HepG2 (cell line): Measurements from ENCODE around the gene ESAM. TPM values are rescaled to one million over a fixed set of nuclear protein-coding genes. Genes with fewer than 3 reads are reported as not detected.

Experiments
- ATAC-seq: fragments of 200-7000 bp; cut with Tn5 transposase; 3 replicates; pipeline ENCODE4 v1.9.1; 2020; ENCODE audit warnings: mild to moderate bottlenecking, moderate library complexity
- BruUV-seq: library from RNA; stranded (reverse); fragments of 400-500 nt; replicated peaks from 2 replicates; lab custom pipeline; 2021; lab: Mats Ljungman, UMichigan
- CTCF ChIA-PET: fragments of 300-600 bp; formaldehyde crosslinking; extraction: SDS; loops from one replicate; lab custom pipeline; 2021; ENCODE audit warnings: low total read pairs, inconsistent platforms, low intra/inter-chr PET ratio; lab: Yijun Ruan, JAX
- POLR2A ChIA-PET: fragments of 350-600 bp; sonication (Branson Sonifier 250); formaldehyde crosslinking; loops from one replicate; lab custom pipeline; 2020; ENCODE audit warnings: antibody characterized with exemption, inconsistent platforms; lab: Yijun Ruan, JAX
- DNase-seq: peaks from one replicate; pipeline ENCODE4 v3.0.0-alpha.2; 2015; ENCODE audit warnings: low spot score
- FAIRE-seq: peaks from 3 replicates; lab custom pipeline; 2011; peaks lifted over from hg19 to GRCh38; lab: Jason Lieb, UNC
- H2AFZ ChIP-seq: one replicate; pipeline ENCODE4 v1.6.1; 2011; ENCODE audit warnings: low read length, inconsistent platforms
- H3K27ac ChIP-seq: fragments of 300-600 bp; 3 replicates; pipeline ENCODE4 v1.8.0; 2011; ENCODE audit warnings: mixed run types, mild to moderate bottlenecking, mixed read lengths, low read length, inconsistent platforms; ENCODE audit not compliant: insufficient read depth; ENCODE audit errors: extremely low read length
- H3K27me3 ChIP-seq, 2 experiments: fragments of 200-600 bp in 1 of 2; 2 replicates in 1 of 2; 3 replicates in 1 of 2; pipeline versions ENCODE4 v1.6.0 to v1.8.0; 2011; ENCODE audit warnings: low read length in 2 of 2, mild to moderate bottlenecking in 2 of 2, moderate library complexity in 2 of 2, inconsistent platforms in 1 of 2; ENCODE audit not compliant: insufficient read depth in 2 of 2, control insufficient read depth in 1 of 2
- H3K36me3 ChIP-seq, 2 experiments: fragments of 200-600 bp in 1 of 2; replicated peaks in 1 of 2; 2 replicates in 1 of 2; 3 replicates in 1 of 2; pipeline versions ENCODE4 v1.5.1 to v1.8.0; 2011; ENCODE audit warnings: low read length in 2 of 2, inconsistent platforms in 1 of 2; ENCODE audit not compliant: insufficient read depth in 2 of 2, control insufficient read depth in 1 of 2
- H3K4me1 ChIP-seq: 2 replicates; pipeline ENCODE4 v1.5.1; 2012; ENCODE audit warnings: low read length, inconsistent platforms; ENCODE audit not compliant: insufficient read depth
- H3K4me2 ChIP-seq: 2 replicates; pipeline ENCODE4 v1.6.0; 2011; ENCODE audit warnings: low read depth, low read length, inconsistent platforms
- H3K4me3 ChIP-seq, 3 experiments: fragments of 200-600 bp in 1 of 3; sonication (generic), shearing (Covaris generic) in 1 of 3; replicated peaks in 1 of 3; 2 replicates each; pipeline ENCODE4 v1.5.1; 2011 to 2016; ENCODE audit warnings: low read length in 3 of 3, inconsistent platforms in 2 of 3, low read depth in 2 of 3, mild to moderate bottlenecking in 2 of 3, control low read depth in 1 of 3, mixed read lengths in 1 of 3; ENCODE audit not compliant: insufficient read depth in 1 of 3
- H3K79me2 ChIP-seq: one replicate; pipeline ENCODE4 v1.6.1; 2011; ENCODE audit warnings: low read length, inconsistent platforms; ENCODE audit not compliant: insufficient read depth
- H3K9ac ChIP-seq: 2 replicates; pipeline ENCODE4 v1.6.0; 2011; ENCODE audit warnings: mild to moderate bottlenecking, low read depth, low read length, inconsistent platforms; ENCODE audit not compliant: insufficient read depth
- H3K9me3 ChIP-seq: 2 replicates; pipeline ENCODE4 v1.5.1; 2012; ENCODE audit warnings: mild to moderate bottlenecking, low read length
- H4K20me1 ChIP-seq: 2 replicates; pipeline ENCODE4 v1.6.0; 2011; ENCODE audit warnings: inconsistent platforms, mild to moderate bottlenecking, low read length, moderate library complexity; ENCODE audit not compliant: insufficient read depth
- AFF4 ChIP-seq: sonication (generic); formaldehyde crosslinking; IDR thresholded peaks from 2 replicates; pipeline ENCODE4 v1.4.0; 2020; ENCODE audit warnings: missing genetic modification reagents
- BRF2 ChIP-seq: sonication (generic); formaldehyde crosslinking; IDR thresholded peaks from 2 replicates; pipeline ENCODE4 v1.8.1; 2022; ENCODE audit warnings: mild to moderate bottlenecking, missing genetic modification reagents
- GMEB2 ChIP-seq: IDR thresholded peaks from 2 replicates; pipeline ENCODE4 v1.6.1; 2016; ENCODE audit warnings: missing biosample characterization, missing genetic modification reagents, low read depth
- IRF9 ChIP-seq: sonication (generic); formaldehyde crosslinking; IDR thresholded peaks from 2 replicates; pipeline ENCODE4 v1.8.0; 2022; ENCODE audit warnings: missing genetic modification reagents, mild to moderate bottlenecking, borderline replicate concordance
- MIER3 ChIP-seq: IDR thresholded peaks from 2 replicates; pipeline ENCODE4 v1.6.1; 2016; ENCODE audit warnings: missing compliant biosample characterization, borderline replicate concordance
- SRY ChIP-seq: sonication (generic); formaldehyde crosslinking; IDR thresholded peaks from 2 replicates; pipeline ENCODE4 v1.8.0; 2022; ENCODE audit warnings: mild to moderate bottlenecking, missing genetic modification reagents
- ZBTB49 ChIP-seq: sonication (generic); formaldehyde crosslinking; IDR thresholded peaks from 2 replicates; pipeline ENCODE4 v1.4.0; 2020; ENCODE audit warnings: missing genetic modification reagents, borderline replicate concordance
- ZFX ChIP-seq: sonication (generic); formaldehyde crosslinking; IDR thresholded peaks from 2 replicates; pipeline ENCODE4 v1.4.0; 2020; ENCODE audit warnings: mild to moderate bottlenecking, low read depth, missing genetic modification reagents, moderate library complexity
- ZNF230 ChIP-seq: sonication (generic); formaldehyde crosslinking; IDR thresholded peaks from 2 replicates; pipeline ENCODE4 v1.4.0; 2020; ENCODE audit warnings: mild to moderate bottlenecking, missing genetic modification reagents
- ZNF546 ChIP-seq: sonication (generic); formaldehyde crosslinking; conservative IDR thresholded peaks from 2 replicates; pipeline ENCODE4 v1.8.1; 2023; ENCODE audit warnings: mild to moderate bottlenecking, missing genetic modification reagents
- ZNF557 ChIP-seq: sonication (generic); formaldehyde crosslinking; IDR thresholded peaks from 2 replicates; pipeline ENCODE4 v1.4.0; 2020; ENCODE audit warnings: missing genetic modification reagents
- ZNF792 ChIP-seq: IDR thresholded peaks from 2 replicates; pipeline ENCODE4 v1.6.1; 2016
- WGBS: methylation state at CpG from one replicate; pipeline ENCODE4 v1.1.6; 2017; ENCODE audit warnings: low lambda C conversion rate; 5-methylcytosine and 5-hydroxymethylcytosine counted together
- in situ Hi-C: cut with HindIII; loops from 2 replicates; pipeline ENCODE4 v1.10.0; 2017; ENCODE audit warnings: low pct_unique_long_range_greater_than_20kb; ENCODE audit not compliant: extremely low pct_ligation_motif_present
- intact Hi-C: fragments of 100-400 bp; cut with micrococcal nuclease; formaldehyde crosslinking; loops from one replicate; pipeline ENCODE4 v1.10.0; 2022; ENCODE audit not compliant: unreplicated experiment
- polyA plus RNA-seq, 8 experiments: library from polyadenylated mRNA; depleted of rRNA in 3 of 8; stranded (reverse) in 7 of 8; unstranded in 1 of 8; fragments of >200 nt; fragmentation: Illumina TruSeq in 4 of 8; extraction: Trizol in 4 of 8; gene quantifications; 2 replicates each; pipeline versions ENCODE4 v1.2.1 to v1.2.3, GENCODE V29; 2011 to 2016; ENCODE audit warnings: low read depth in 4 of 8, missing spikeins in 1 of 8, mixed read lengths in 1 of 8; ENCODE audit not compliant: insufficient read depth in 1 of 8
- total RNA-seq, 5 experiments: library from RNA; depleted of rRNA; stranded (reverse); fragments of >200 nt; fragmentation: Illumina TruSeq; extraction: Trizol; gene quantifications; 2 replicates each; pipeline ENCODE4 v1.2.3, GENCODE V29; 2016; ENCODE audit warnings: low read depth in 1 of 5

Gene ESAM
- total and polyA plus RNA-seq, 2 of the 13 experiments (the other 11 are each of a cell fraction or from before 2014, with no cell fraction given) = 1.2 to 6.8 TPM

GRCh38 chr11:124717786-124718651, 44.1 kb downstream of the ESAM start (continued):
- TF ChIP-seq ZBTB49 (CRISPR knock-in tag) (no peak), ZFX (CRISPR knock-in tag) (peak; percentile 11; the same call in 1 of the 2 replicates), ZNF557 (no peak), ZNF792 (CRISPR knock-in tag) (no peak)

GRCh38 chr11:124717421-124717785, 44.7 kb downstream of the ESAM start:
- no peak overlapping the region for H3K27ac ChIP-seq
- no peaks in the 10 kb centered on the region for H4K20me1 ChIP-seq
- FAIRE-seq (no peak), DNase-seq (no peak), ATAC-seq (peak; percentile 51)
- no peak overlapping the region for H3K4me3 ChIP-seq
- H3K9me3 ChIP-seq = no peaks in the 10 kb centered on the region
- 42% methylated on average over 7 of the region's 7 CpGs for WGBS
- H3K36me3 ChIP-seq = no peaks in the 10 kb centered on the region
- CTCF ChIA-PET = no interaction called here
- in situ Hi-C loops = no loop called here
- no peak overlapping the region for H3K9ac ChIP-seq
- peaks cover 14% of the 10 kb centered on the region; the same call in 1 of the 2 replicates for H3K4me1 ChIP-seq
- intact Hi-C loops = no loop called here
- no TSS peak for BruUV-seq
- no peak overlapping the region for H2AFZ ChIP-seq
- peak overlapping the region; percentile 80 for H3K4me2 ChIP-seq
- no peaks in the 10 kb centered on the region for H3K79me2 ChIP-seq
- H3K27me3 ChIP-seq = peaks cover 3 to 63% of the 10 kb centered on the region in 2 experiments; a peak in 4 of 5 replicates
- POLR2A ChIA-PET = no interaction called here
- no peak for TF ChIP-seq BRF2 (CRISPR knock-in tag)
- no peak for TF ChIP-seq MIER3
- no peak for TF ChIP-seq SRY (CRISPR knock-in tag)
- TF ChIP-seq AFF4 (CRISPR knock-in tag) = no peak
- no peak for TF ChIP-seq ZNF230
- no peak for TF ChIP-seq ZNF546 (CRISPR knock-in tag)
- TF ChIP-seq GMEB2 (CRISPR knock-in tag) = no peak
- no peak for TF ChIP-seq IRF9
